ENCODE data around the gene DHX30. TPM values are rescaled to one million over a fixed set of nuclear protein-coding genes. Genes with fewer than 3 reads are reported as not detected.

The DHX30 gene
- total and polyA plus RNA-seq, 9 of the 15 experiments (the other 6 are each of a cell fraction or from before 2014, with no cell fraction given): 12.3 to 158 (median 79.0) TPM

DNA sequence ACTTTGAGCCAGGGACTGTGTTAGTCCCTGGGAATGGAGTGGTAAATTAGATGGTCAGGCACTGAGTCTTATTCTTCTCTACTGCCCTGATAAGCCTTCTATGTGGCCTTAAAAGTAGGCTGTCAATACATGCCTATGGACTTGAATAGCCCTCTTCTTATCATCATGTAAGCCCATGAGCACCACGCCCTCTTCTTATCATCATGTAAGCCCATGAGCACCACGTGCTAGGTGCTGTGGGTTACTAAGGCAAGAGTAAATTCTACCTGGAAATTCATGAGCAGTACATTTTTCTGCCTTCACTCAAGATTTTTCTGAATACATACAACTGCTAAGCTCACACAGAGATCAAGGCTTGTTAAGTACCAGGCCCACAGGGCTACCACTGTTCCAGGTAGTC lies 68.5 kb downstream of the DHX30 start (continued):
- TF ChIP-seq, protein P1, sequence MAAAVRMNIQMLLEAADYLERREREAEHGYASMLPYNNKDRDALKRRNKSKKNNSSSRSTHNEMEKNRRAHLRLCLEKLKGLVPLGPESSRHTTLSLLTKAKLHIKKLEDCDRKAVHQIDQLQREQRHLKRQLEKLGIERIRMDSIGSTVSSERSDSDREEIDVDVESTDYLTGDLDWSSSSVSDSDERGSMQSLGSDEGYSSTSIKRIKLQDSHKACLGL (CRISPR knock-in tag; IDR thresholded peaks at IDR 0.05; ENCODE audit: borderline replicate concordance, poor library complexity, severe bottlenecking): peak; percentile 56
- TF ChIP-seq HIVEP1 (CRISPR knock-in tag; IDR thresholded peaks at IDR 0.05) (no peak), ZNF785 (CRISPR knock-in tag; IDR thresholded peaks at IDR 0.05) (no peak), EHMT2 (IDR thresholded peaks at IDR 0.05) (no peak), SMARCA4 (IDR thresholded peaks at IDR 0.05) (peak; percentile 42; the same call in 1 of the 2 replicates), GABPB2 (CRISPR knock-in tag; conservative IDR thresholded peaks at IDR 0.05) (no peak), TRIM24 (IDR thresholded peaks at IDR 0.05) (no peak), BHLHE40 (IDR thresholded peaks at IDR 0.05; ENCODE audit: low read length) (peak; percentile 92), KDM5B (IDR thresholded peaks at IDR 0.05; ENCODE audit: insufficient replicate concordance, low read depth, low read length) (no peak), ZNF282 (CRISPR knock-in tag; IDR thresholded peaks at IDR 0.05) (no peak), XRCC5 (IDR thresholded peaks at IDR 0.05; ENCODE audit: low read depth, low read length) (no peak), XRCC4 (IDR thresholded peaks at IDR 0.05; ENCODE audit: extremely low read depth, insufficient read depth, insufficient read length) (no peak), POLR2A (conservative IDR thresholded peaks at IDR 0.05) (no peak), ZC3H11A (IDR thresholded peaks at IDR 0.05; ENCODE audit: low read depth, low read length) (no peak), MYC (IDR thresholded peaks at IDR 0.05; ENCODE audit: low read depth, low read length) (peak; percentile 95), MYC (CRISPR knock-in tag; IDR thresholded peaks at IDR 0.05; ENCODE audit: borderline replicate concordance, low read depth) (no peak), U2AF2 (optimal IDR thresholded peaks at IDR 0.05; ENCODE audit: low read depth, low read length) (no peak)
- TF ChIP-seq, protein P2, sequence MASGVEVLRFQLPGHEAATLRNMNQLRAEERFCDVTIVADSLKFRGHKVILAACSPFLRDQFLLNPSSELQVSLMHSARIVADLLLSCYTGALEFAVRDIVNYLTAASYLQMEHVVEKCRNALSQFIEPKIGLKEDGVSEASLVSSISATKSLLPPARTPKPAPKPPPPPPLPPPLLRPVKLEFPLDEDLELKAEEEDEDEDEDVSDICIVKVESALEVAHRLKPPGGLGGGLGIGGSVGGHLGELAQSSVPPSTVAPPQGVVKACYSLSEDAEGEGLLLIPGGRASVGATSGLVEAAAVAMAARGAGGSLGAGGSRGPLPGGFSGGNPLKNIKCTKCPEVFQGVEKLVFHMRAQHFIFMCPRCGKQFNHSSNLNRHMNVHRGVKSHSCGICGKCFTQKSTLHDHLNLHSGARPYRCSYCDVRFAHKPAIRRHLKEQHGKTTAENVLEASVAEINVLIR (CRISPR knock-in tag; IDR thresholded peaks at IDR 0.05): no peak
- TF ChIP-seq, protein P3, sequence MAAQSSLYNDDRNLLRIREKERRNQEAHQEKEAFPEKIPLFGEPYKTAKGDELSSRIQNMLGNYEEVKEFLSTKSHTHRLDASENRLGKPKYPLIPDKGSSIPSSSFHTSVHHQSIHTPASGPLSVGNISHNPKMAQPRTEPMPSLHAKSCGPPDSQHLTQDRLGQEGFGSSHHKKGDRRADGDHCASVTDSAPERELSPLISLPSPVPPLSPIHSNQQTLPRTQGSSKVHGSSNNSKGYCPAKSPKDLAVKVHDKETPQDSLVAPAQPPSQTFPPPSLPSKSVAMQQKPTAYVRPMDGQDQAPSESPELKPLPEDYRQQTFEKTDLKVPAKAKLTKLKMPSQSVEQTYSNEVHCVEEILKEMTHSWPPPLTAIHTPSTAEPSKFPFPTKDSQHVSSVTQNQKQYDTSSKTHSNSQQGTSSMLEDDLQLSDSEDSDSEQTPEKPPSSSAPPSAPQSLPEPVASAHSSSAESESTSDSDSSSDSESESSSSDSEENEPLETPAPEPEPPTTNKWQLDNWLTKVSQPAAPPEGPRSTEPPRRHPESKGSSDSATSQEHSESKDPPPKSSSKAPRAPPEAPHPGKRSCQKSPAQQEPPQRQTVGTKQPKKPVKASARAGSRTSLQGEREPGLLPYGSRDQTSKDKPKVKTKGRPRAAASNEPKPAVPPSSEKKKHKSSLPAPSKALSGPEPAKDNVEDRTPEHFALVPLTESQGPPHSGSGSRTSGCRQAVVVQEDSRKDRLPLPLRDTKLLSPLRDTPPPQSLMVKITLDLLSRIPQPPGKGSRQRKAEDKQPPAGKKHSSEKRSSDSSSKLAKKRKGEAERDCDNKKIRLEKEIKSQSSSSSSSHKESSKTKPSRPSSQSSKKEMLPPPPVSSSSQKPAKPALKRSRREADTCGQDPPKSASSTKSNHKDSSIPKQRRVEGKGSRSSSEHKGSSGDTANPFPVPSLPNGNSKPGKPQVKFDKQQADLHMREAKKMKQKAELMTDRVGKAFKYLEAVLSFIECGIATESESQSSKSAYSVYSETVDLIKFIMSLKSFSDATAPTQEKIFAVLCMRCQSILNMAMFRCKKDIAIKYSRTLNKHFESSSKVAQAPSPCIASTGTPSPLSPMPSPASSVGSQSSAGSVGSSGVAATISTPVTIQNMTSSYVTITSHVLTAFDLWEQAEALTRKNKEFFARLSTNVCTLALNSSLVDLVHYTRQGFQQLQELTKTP (IDR thresholded peaks at IDR 0.05; ENCODE audit: low read depth in 1 of 2, partially characterized antibody in 2 of 2): no peak
